Measurements from ENCODE around the gene MEIS2.

DNA sequence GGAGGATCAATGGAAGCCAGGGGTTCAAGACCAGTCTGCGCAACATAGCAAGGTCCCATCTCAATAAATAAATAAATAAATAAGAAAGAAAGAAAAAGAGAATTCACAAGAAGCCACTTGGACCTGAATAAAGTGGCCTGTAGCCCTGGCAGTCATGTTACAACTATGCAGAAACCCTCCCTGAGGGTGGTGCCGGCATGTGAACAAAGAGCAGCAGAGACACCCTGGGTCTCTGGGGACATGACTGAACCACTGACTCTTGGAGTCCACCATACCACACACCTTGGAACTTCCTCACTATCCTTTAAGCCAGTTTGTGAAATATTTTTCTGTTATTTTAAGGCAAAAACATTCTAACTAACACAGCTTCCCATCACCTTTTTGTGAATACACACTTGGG is 93.0 kb downstream of the MEIS2 start:
- TF ChIP-seq MYC (IDR thresholded peaks at IDR 0.05; ENCODE audit: borderline replicate concordance, low read length): no peak
- TF ChIP-seq, protein P1, sequence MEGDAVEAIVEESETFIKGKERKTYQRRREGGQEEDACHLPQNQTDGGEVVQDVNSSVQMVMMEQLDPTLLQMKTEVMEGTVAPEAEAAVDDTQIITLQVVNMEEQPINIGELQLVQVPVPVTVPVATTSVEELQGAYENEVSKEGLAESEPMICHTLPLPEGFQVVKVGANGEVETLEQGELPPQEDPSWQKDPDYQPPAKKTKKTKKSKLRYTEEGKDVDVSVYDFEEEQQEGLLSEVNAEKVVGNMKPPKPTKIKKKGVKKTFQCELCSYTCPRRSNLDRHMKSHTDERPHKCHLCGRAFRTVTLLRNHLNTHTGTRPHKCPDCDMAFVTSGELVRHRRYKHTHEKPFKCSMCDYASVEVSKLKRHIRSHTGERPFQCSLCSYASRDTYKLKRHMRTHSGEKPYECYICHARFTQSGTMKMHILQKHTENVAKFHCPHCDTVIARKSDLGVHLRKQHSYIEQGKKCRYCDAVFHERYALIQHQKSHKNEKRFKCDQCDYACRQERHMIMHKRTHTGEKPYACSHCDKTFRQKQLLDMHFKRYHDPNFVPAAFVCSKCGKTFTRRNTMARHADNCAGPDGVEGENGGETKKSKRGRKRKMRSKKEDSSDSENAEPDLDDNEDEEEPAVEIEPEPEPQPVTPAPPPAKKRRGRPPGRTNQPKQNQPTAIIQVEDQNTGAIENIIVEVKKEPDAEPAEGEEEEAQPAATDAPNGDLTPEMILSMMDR (IDR thresholded peaks at IDR 0.05): no peak
- TF ChIP-seq EP300 (IDR thresholded peaks at IDR 0.05): no peak
- no peak for TF ChIP-seq POLR2A (IDR thresholded peaks at IDR 0.05; ENCODE audit: low read length)
- TF ChIP-seq RAD21 (conservative IDR thresholded peaks at IDR 0.05 in 1 of 2, IDR thresholded peaks at IDR 0.05 in 1 of 2): no peak
